ENCODE results near the gene COL16A1. TPM values are rescaled to one million over a fixed set of nuclear protein-coding genes. Genes with fewer than 3 reads are reported as not detected.
A peak's percentile ranks its signal among the peaks of the same experiment; 100 is the strongest.

The COL16A1 gene
- total RNA-seq, 5 donors from 2014 or later (not counting 1 experiment from before 2014, with no cell fraction given): 0.41 to 0.67 (median 0.59) TPM; not detected in 2

- H3K9me3 ChIP-seq: no peaks in the 10 kb centered on the region
- no peaks in the 10 kb centered on the region for H3K9me3 Mint-ChIP-seq
- H3K4me3 Mint-ChIP-seq: no peak overlapping the region
- H3K4me3 ChIP-seq (ENCODE audit: control insufficient read depth in 1 of 2, extremely low read depth in 1 of 2, low read length in 1 of 2): no peak overlapping the region
- 42% methylated on average over 3 of the region's 4 CpGs for WGBS (ENCODE audit: insufficient coverage)
- no peaks in the 10 kb centered on the region for H3K36me3 Mint-ChIP-seq
- no peak overlapping the region for H3K27ac Mint-ChIP-seq
- CTCF ChIA-PET: interaction anchor here in 1 of 2 donors (1.2 to 1.7 kb wide), 2 partner anchors 44 to 81 kb away, joined by 3 to 6 read pairs; no protein-coding TSS in a partner anchor
- ATAC-seq (replicated peaks in 1 of 4) (peak; percentile 62 to 66 (median 64)), DNase-seq (peak in 25 of 35 experiments; percentile 16 to 53 (median 35))
- peaks cover 5 to 30% (median 12%) of the 10 kb centered on the region in 3 donors for H3K4me1 Mint-ChIP-seq
- H3K4me1 ChIP-seq (ENCODE audit: control insufficient read depth in 1 of 2, extremely low read depth in 1 of 2, insufficient read depth in 2 of 2, low read length in 2 of 2): peaks cover 0 to 47% of the 10 kb centered on the region in 2 experiments
- H3K36me3 ChIP-seq (ENCODE audit: control insufficient read depth in 2 of 2, extremely low read depth in 1 of 2, insufficient read depth in 1 of 2, low read length in 1 of 2): no peaks in the 10 kb centered on the region
- POLR2A ChIA-PET: no interaction called here
- no peak overlapping the region for H3K27ac ChIP-seq (ENCODE audit: low read length)
- peaks cover 3 to 4% of the 10 kb centered on the region in 2 donors for H3K27me3 Mint-ChIP-seq
- peaks cover 0 to 25% of the 10 kb centered on the region in 2 experiments for H3K27me3 ChIP-seq (replicated peaks in 1 of 2; ENCODE audit: control insufficient read depth in 2 of 2, extremely low read depth in 1 of 2, insufficient read depth in 2 of 2, low read length in 1 of 2)
These were observed 41.5 kb upstream of the COL16A1 start for GRCh38 chr1:31745096-31745945.

- ATAC-seq (replicated peaks in 1 of 4) (no peak), DNase-seq (no peak)
- no peaks in the 10 kb centered on the region for H3K36me3 ChIP-seq (ENCODE audit: control insufficient read depth in 2 of 2, extremely low read depth in 1 of 2, insufficient read depth in 1 of 2, low read length in 1 of 2)
- Mint-ChIP-seq H3K9me3 (no peaks in the 10 kb centered on the region), H3K27me3 (peaks cover 3% of the 10 kb centered on the region in 2 donors), H3K4me1 (peaks cover 10 to 28% (median 18%) of the 10 kb centered on the region in 3 donors), H3K27ac (no peak overlapping the region), H3K4me3 (peak overlapping the region in 1 of 3 donors; percentile 31), H3K36me3 (no peaks in the 10 kb centered on the region)
- H3K4me1 ChIP-seq (ENCODE audit: control insufficient read depth in 1 of 2, extremely low read depth in 1 of 2, insufficient read depth in 2 of 2, low read length in 2 of 2): peaks cover 2 to 44% of the 10 kb centered on the region in 2 experiments
- 86% methylated on average over 15 of the region's 28 CpGs for WGBS (ENCODE audit: insufficient coverage)
- POLR2A ChIA-PET: no interaction called here
- CTCF ChIA-PET: no interaction called here
- H3K27me3 ChIP-seq (replicated peaks in 1 of 2; ENCODE audit: control insufficient read depth in 2 of 2, extremely low read depth in 1 of 2, insufficient read depth in 2 of 2, low read length in 1 of 2): peaks cover 0 to 25% of the 10 kb centered on the region in 2 experiments
- no peak overlapping the region for H3K4me3 ChIP-seq (ENCODE audit: control insufficient read depth in 1 of 2, extremely low read depth in 1 of 2, low read length in 1 of 2)
- no peak overlapping the region for H3K27ac ChIP-seq (ENCODE audit: low read length)
- no peaks in the 10 kb centered on the region for H3K9me3 ChIP-seq
These were observed 40.5 kb upstream of the COL16A1 start for GRCh38 chr1:31744165-31744888.

DNA sequence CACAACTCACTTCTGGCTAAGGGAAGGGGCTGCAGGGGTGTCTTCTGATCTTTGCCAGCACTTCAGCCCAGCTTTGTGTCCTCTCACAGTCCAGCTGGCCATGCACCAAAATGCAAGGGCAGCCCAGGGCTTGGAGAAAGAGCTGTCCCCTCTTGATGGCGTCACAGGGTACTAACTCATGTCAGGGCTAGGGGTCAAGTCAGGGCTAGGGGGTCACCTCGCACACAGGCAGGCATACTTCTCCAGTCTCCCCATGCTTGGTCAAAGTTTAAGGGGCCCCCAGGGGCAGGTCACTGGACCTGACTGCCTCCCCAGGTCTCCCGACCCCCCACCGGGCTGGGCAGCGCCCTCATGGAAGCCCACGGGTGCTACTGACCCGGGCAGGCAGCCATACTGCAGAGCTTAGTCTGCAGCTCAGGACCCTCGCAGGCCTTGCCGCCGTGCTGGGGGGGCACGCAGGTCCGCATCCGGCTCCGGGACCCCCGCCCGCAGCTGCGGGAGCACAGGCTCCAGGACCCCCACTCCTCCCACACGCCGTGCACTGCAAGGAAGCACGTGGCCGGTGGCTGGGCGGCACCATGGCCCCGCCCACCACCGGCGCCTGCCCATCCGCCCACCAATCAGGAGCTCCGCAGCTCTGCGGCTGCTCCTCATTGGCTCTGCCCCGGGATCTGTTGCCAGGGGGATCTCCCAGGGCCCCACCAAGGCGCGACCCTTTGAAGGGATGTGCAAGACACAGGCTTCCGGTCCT is 38.8 kb upstream of the COL16A1 start:
- no peaks in the 10 kb centered on the region for H3K36me3 Mint-ChIP-seq

GRCh38 chr1:31739346-31739745 is 35.5 kb upstream of the COL16A1 start:
- H3K36me3 ChIP-seq (ENCODE audit: control insufficient read depth in 2 of 2, extremely low read depth in 1 of 2, insufficient read depth in 1 of 2, low read length in 1 of 2): no peaks in the 10 kb centered on the region
- 9% methylated on average over 9 of the region's 12 CpGs for WGBS (ENCODE audit: insufficient coverage)
- ATAC-seq (replicated peaks in 1 of 4) (peak; percentile 65 to 88 (median 77)), DNase-seq (peak in 15 of 35 experiments; percentile 15 to 44 (median 26))
- CTCF ChIA-PET: no interaction called here
- peak overlapping the region in 2 of 3 donors; percentile 25 to 41 for H3K4me3 Mint-ChIP-seq
- no peak overlapping the region for H3K4me3 ChIP-seq (ENCODE audit: control insufficient read depth in 1 of 2, extremely low read depth in 1 of 2, low read length in 1 of 2)
- H3K27me3 ChIP-seq (replicated peaks in 1 of 2; ENCODE audit: control insufficient read depth in 2 of 2, extremely low read depth in 1 of 2, insufficient read depth in 2 of 2, low read length in 1 of 2): peaks cover 0 to 5% of the 10 kb centered on the region in 2 experiments
- no peak overlapping the region for H3K27ac ChIP-seq (ENCODE audit: low read length)
- POLR2A ChIA-PET: no interaction called here
- H3K36me3 Mint-ChIP-seq: no peaks in the 10 kb centered on the region
- no peaks in the 10 kb centered on the region for H3K9me3 Mint-ChIP-seq
- peaks cover 12 to 17% (median 15%) of the 10 kb centered on the region in 3 donors for H3K4me1 Mint-ChIP-seq
- H3K9me3 ChIP-seq: no peaks in the 10 kb centered on the region
- peak overlapping the region; percentile 64 to 74 for H3K27ac Mint-ChIP-seq
- no peaks in the 10 kb centered on the region for H3K27me3 Mint-ChIP-seq
- H3K4me1 ChIP-seq (ENCODE audit: control insufficient read depth in 1 of 2, extremely low read depth in 1 of 2, insufficient read depth in 2 of 2, low read length in 2 of 2): peaks cover 2 to 23% of the 10 kb centered on the region in 2 experiments

More for the DNA sequence above, 38.8 kb upstream of the COL16A1 start:
- Mint-ChIP-seq H3K27ac (no peak overlapping the region), H3K27me3 (peaks cover 0 to 3% of the 10 kb centered on the region in 2 donors), H3K4me3 (no peak overlapping the region), H3K4me1 (peaks cover 10 to 31% (median 24%) of the 10 kb centered on the region in 3 donors), H3K9me3 (no peaks in the 10 kb centered on the region)
- Histone ChIP-seq H3K4me3 (ENCODE audit: control insufficient read depth in 1 of 2, extremely low read depth in 1 of 2, low read length in 1 of 2) (no peak overlapping the region), H3K36me3 (ENCODE audit: control insufficient read depth in 2 of 2, extremely low read depth in 1 of 2, insufficient read depth in 1 of 2, low read length in 1 of 2) (no peaks in the 10 kb centered on the region), H3K27ac (ENCODE audit: low read length) (no peak overlapping the region), H3K4me1 (ENCODE audit: control insufficient read depth in 1 of 2, extremely low read depth in 1 of 2, insufficient read depth in 2 of 2, low read length in 2 of 2) (peaks cover 2 to 44% of the 10 kb centered on the region in 2 experiments), H3K9me3 (no peaks in the 10 kb centered on the region), H3K27me3 (replicated peaks in 1 of 2; ENCODE audit: control insufficient read depth in 2 of 2, extremely low read depth in 1 of 2, insufficient read depth in 2 of 2, low read length in 1 of 2) (peaks cover 0 to 10% of the 10 kb centered on the region in 2 experiments)
- POLR2A ChIA-PET: no interaction called here
- ATAC-seq (replicated peaks in 1 of 4) (no peak), DNase-seq (no peak)
- WGBS (ENCODE audit: insufficient coverage): 89% methylated on average over 31 of the region's 32 CpGs
- CTCF ChIA-PET: no interaction called here

GRCh38 chr1:31736675-31737074 is 32.9 kb upstream of the COL16A1 start:
- H3K4me1 ChIP-seq (ENCODE audit: control insufficient read depth in 1 of 2, extremely low read depth in 1 of 2, insufficient read depth in 2 of 2, low read length in 2 of 2): peaks cover 2 to 22% of the 10 kb centered on the region in 2 experiments
- Mint-ChIP-seq H3K9me3 (no peaks in the 10 kb centered on the region), H3K4me3 (no peak overlapping the region), H3K27me3 (no peaks in the 10 kb centered on the region), H3K27ac (no peak overlapping the region), H3K36me3 (no peaks in the 10 kb centered on the region), H3K4me1 (peaks cover 12 to 17% (median 15%) of the 10 kb centered on the region in 3 donors)
- H3K36me3 ChIP-seq (ENCODE audit: control insufficient read depth in 2 of 2, extremely low read depth in 1 of 2, insufficient read depth in 1 of 2, low read length in 1 of 2): no peaks in the 10 kb centered on the region
- peak in 7 of 35 experiments; percentile 6 to 52 (median 14) for DNase-seq
- ATAC-seq (replicated peaks in 1 of 4): peak; percentile 36 to 45 (median 40)
- 30% methylated on average over 7 of the region's 18 CpGs for WGBS (ENCODE audit: insufficient coverage)
- H3K27ac ChIP-seq (ENCODE audit: low read length): no peak overlapping the region
- CTCF ChIA-PET: no interaction called here
- no peak overlapping the region for H3K4me3 ChIP-seq (ENCODE audit: control insufficient read depth in 1 of 2, extremely low read depth in 1 of 2, low read length in 1 of 2)
- H3K9me3 ChIP-seq: no peaks in the 10 kb centered on the region
- POLR2A ChIA-PET: no interaction called here
- H3K27me3 ChIP-seq (replicated peaks in 1 of 2; ENCODE audit: control insufficient read depth in 2 of 2, extremely low read depth in 1 of 2, insufficient read depth in 2 of 2, low read length in 1 of 2): peaks cover 0 to 11% of the 10 kb centered on the region in 2 experiments

- Histone ChIP-seq H3K4me3 (ENCODE audit: control insufficient read depth in 1 of 2, extremely low read depth in 1 of 2, low read length in 1 of 2) (no peak overlapping the region), H3K27ac (ENCODE audit: low read length) (no peak overlapping the region), H3K27me3 (replicated peaks in 1 of 2; ENCODE audit: control insufficient read depth in 2 of 2, extremely low read depth in 1 of 2, insufficient read depth in 2 of 2, low read length in 1 of 2) (peaks cover 0 to 11% of the 10 kb centered on the region in 2 experiments), H3K9me3 (no peaks in the 10 kb centered on the region), H3K36me3 (ENCODE audit: control insufficient read depth in 2 of 2, extremely low read depth in 1 of 2, insufficient read depth in 1 of 2, low read length in 1 of 2) (no peaks in the 10 kb centered on the region), H3K4me1 (ENCODE audit: control insufficient read depth in 1 of 2, extremely low read depth in 1 of 2, insufficient read depth in 2 of 2, low read length in 2 of 2) (peaks cover 2 to 22% of the 10 kb centered on the region in 2 experiments)
- no peaks in the 10 kb centered on the region for H3K36me3 Mint-ChIP-seq
- CTCF ChIA-PET: no interaction called here
- H3K4me3 Mint-ChIP-seq: no peak overlapping the region
- no peaks in the 10 kb centered on the region for H3K9me3 Mint-ChIP-seq
- 87% methylated on average over 5 of the region's 10 CpGs for WGBS (ENCODE audit: insufficient coverage)
- H3K27ac Mint-ChIP-seq: no peak overlapping the region
- no peak for DNase-seq
- ATAC-seq (replicated peaks in 1 of 4): no peak
- POLR2A ChIA-PET: no interaction called here
- H3K4me1 Mint-ChIP-seq: peaks cover 12 to 17% (median 15%) of the 10 kb centered on the region in 3 donors
- H3K27me3 Mint-ChIP-seq: no peaks in the 10 kb centered on the region
These were observed 31.8 kb upstream of the COL16A1 start for GRCh38 chr1:31735571-31735970.

All from T-cell (primary cell).